Measurements from ENCODE around the gene UBXN11. TPM values are rescaled to one million over a fixed set of nuclear protein-coding genes. Genes with fewer than 3 reads are reported as not detected.
A peak's percentile ranks its signal among the peaks of the same experiment; 100 is the strongest.
"Not testable (repeated sequence)": the region's sequence is repeated elsewhere in the genome, so short reads cannot be mapped to it uniquely, and the experiment has no call there.

Gene UBXN11
- total RNA-seq, 1 donor from 2014 or later: 7.8 TPM

DNA sequence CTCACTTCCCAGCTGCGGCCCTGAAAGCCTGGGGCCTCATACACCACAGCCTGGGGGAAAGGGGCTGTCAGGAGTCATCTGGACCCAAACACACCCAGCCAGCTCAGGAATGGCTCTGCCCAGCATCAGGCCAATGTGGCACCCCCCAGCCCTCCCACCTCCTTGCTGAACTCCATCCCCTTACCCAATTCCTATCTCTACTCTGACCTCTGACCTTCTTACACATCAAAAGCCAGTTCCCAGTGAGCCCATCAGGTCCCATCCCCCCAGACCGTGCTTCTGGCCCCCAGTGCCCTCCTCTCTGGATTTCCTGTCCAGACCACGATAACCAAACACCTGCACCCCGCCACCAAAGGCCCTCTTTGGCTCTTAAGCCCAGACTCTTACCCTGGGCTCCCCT is 31.2 kb upstream of the UBXN11 start:
- DNase-seq (ENCODE audit: low spot score) (no peak), ATAC-seq (no peak)

DNA sequence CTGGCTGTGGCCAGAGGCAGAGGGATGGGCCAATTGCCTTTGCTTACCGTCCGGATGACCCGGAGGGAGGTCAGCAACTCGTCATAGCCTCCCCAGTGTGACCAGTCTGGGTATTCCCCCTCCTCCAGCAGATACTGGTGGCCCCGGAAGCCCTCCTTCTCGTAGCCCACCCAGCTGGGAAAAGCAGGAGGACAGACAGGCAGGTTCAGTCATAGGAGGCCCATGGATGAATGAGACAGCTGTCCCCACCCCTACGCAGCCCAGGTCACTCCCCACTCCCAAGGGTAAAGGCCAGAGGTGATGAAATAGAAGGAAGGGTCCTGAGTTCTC is 30.7 kb upstream of the UBXN11 start:
- no peak for ATAC-seq
- DNase-seq (ENCODE audit: low spot score): no peak

DNA sequence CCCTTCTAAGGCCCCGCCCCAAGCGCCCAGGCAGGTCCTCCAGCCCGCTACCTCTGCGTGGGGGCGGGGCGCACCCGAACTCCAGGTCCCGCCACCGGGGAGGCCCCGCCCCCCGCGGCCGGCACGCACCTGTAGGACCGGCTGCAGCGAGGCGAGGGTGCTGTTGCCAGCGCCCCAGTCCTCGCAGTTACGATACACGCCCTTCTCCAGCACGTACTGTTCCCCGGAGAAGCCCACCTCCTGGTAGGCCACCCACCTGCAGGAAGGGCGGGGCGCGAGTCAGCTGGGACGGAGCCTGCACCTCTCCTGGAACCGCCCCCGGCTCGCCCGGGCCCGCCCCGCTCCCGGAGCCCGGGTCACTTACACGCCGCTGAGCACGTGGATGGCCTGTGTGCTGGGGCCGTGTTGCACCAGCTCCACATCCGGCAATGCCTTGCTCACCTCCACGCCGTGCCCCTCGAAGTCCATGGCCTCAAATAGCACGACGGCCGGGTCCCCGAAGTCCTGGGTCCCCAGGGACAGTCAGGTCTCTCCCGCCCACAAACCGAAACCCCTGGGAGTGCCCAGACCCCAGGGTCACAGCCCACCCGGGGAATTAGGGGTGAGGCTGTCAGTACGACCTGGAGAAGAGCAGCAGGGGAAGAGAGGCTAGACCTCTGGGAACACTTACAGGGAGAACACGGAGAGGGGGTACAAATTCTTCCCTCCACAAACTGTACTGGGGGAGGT is 30.2 kb upstream of the UBXN11 start:
- ATAC-seq: peak; percentile 98
- DNase-seq (ENCODE audit: low spot score): peak; percentile 89

DNA sequence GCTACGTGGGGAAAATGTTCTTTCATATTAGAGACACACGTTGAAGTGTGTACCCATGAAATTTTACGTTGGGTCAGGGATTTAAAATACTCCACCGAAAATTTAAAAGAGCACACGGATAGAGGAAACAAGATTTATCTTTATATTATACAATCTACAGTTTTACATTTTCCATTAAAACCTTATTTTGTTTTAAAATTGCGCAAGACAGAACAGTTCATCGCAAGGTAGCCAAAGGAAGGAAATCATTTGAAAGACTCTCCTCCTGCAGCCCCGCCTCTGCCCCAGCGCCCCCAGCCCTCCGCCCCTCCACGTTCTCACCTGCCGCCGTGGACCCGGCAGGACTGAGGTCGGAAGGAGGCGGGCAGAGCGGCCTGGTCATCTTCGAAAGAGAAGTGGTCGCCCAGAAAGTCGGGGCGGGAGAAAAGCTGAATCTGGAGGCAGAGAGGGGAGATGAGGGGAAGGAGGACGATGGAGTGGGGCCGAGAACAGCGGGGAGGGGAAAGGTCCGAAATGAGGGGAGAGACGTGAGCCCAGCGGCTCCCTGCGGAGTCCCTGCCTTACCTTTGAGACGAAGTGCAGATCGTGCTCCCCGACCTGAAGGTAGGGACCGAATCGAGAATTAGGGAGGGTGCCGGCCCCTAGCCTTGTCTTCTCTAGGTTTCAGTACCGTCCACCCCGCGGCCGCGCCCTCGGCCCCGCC is 29.5 kb upstream of the UBXN11 start:
- no peak for DNase-seq (ENCODE audit: low spot score)
- ATAC-seq: peak; percentile 9

DNA sequence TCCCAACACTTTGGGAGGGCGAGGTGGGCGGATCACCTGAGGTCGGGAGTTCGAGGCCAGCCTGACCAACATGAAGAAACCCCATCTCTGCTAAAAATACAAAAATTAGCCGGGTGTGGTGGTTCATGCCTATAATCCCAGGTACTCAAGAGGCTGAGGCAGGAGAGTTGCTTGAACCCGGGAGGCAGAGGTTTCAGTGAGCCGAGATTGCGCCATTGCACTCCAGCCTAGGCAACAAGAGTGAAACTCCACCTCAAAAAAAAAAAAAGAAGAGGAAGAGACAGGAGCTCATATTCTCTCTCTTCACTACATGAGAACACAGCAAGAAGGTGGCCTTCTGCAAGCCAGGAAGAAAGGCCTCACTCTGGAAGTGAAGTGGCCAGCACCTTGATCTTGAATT is 26.9 kb upstream of the UBXN11 start:
- not testable (repeated sequence) for DNase-seq (ENCODE audit: low spot score); ATAC-seq

DNA sequence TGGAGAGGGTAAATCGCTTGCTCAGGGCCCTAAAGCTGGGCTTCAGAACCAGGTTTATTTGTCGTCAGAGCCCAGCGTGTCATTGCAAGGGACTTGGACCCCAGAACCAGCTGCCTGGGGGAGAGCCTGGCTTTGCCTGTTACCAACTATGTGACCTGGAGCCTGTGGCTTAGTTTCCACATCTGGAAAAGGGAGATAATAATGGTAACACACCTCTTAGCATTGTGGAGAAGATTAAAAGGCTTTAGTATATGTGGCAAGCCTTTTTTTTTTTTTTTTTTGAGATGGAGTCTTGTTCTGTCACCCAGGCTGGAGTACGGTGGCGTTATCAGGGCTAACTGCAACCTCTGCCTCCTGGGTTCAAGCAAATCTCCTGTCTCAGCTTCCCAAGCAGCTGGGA is 23.8 kb upstream of the UBXN11 start:
- no peak for ATAC-seq
- DNase-seq (ENCODE audit: low spot score): no peak

DNA sequence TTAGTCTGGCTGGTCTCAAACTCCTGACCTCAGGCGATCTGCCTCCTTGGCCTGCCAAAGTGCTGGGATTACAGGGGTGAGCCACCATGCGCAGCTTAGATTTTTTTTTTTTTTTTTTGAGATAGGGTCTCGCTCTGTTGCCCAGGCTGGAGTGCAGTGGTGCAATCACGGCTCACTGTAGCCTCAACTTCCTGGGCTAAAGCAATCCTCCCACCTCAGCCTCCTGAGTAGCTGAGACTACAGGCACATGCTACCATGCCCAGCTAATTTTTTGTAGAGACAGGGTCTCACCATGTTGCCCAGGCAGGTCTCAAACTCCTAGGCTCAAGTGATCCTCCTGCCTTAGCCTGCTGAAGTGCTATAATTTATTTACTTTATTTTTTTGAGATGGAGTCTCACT is 22.9 kb upstream of the UBXN11 start:
- DNase-seq (ENCODE audit: low spot score); ATAC-seq: not testable (repeated sequence)

DNA sequence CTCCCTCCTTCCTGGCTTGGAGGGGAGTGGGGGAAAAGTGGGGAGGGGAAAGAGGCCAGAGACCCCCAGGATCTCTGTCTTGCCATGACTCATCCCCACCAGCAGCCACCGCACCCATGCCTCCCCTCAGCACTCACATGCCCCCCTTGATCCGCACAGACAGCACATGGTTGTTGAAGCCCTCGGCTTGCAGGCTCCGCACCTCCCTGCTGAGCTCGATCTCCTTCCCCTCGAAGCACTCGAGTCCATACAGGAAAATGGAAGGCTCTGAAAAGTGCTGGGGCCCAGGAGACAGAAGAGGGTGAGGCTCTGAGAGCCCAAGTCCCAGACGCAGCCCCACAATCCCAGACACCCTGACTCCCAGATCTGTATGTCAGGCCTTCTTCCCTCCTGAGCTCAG is 22.2 kb upstream of the UBXN11 start:
- DNase-seq (ENCODE audit: low spot score): no peak

DNA sequence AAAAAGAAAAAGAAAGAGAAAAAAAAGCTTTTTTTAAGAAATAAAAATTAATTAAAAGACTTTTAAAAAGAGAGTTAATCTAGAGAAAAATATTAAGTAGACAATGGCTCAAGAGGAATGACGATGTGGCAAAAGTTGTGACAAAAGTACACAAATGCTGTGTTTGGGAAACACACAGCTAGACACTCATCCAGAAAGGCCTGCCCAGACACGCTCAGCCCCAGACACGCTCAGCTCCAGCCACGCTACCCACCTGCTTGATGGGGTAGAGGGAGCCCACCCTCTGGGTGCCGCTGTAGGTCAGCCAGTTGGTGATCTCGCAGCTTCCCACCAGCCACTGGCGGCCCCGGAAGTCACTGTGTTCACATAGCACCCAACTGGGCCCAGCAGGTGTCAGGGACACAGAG is 21.5 kb upstream of the UBXN11 start:
- DNase-seq (ENCODE audit: low spot score) (no peak), ATAC-seq (no peak)

More for the DNA sequence above, 22.2 kb upstream of the UBXN11 start:
- no peak for ATAC-seq

DNA sequence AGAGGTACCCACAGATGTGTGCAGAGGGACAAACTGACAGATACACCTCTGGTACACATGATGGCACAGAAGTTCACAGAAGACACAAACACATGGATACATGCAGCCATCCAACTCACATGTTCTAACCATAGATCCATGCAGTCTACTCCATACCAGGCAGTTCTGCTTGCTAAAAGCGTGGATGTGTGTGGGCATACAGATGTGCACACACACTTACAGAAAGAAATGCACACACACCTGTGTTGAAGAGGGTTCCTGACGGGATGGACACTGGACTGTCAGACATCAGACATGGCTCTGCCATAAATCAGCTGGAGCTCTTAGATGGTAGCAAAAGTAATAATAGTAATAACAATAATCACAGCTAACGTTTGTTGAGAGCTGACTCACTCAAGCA is 18.1 kb upstream of the UBXN11 start:
- no peak for DNase-seq (ENCODE audit: low spot score)
- no peak for ATAC-seq

DNA sequence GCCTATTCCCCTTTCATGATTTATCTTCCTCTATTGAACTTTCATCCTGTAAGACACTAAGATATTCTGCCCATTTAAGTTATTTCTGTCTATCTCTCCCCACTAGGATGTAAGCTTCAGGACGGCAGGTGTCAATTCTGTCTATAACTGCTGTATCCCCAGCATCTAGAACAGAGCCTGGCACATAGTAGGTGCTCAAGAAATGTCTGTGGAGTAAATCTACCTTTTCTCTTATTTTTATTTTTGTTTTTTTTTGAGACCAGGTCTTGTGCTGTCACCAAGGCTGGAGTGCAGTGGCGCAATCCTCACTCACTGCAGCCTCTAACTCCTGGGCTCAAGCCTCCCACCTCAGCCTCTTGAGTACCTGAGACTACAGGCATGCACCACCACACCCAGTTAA is 16.9 kb upstream of the UBXN11 start:
- ATAC-seq (no peak), DNase-seq (ENCODE audit: low spot score) (no peak)

DNA sequence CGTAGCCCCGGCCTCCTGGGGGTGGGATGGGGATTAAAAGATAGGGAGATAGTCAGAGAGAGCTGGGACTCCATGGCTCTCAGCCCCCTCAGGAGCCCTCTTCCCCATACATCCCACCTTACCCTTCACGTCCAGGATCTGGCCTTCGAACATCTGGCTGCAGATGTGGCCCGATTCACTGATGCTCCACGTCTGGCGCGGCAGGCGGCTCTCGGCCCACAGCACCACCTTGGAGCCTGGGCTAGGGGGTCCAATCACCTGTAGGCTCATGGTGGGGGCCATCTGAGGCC is 15.6 kb upstream of the UBXN11 start:
- no peak for ATAC-seq
- DNase-seq (ENCODE audit: low spot score): no peak

DNA sequence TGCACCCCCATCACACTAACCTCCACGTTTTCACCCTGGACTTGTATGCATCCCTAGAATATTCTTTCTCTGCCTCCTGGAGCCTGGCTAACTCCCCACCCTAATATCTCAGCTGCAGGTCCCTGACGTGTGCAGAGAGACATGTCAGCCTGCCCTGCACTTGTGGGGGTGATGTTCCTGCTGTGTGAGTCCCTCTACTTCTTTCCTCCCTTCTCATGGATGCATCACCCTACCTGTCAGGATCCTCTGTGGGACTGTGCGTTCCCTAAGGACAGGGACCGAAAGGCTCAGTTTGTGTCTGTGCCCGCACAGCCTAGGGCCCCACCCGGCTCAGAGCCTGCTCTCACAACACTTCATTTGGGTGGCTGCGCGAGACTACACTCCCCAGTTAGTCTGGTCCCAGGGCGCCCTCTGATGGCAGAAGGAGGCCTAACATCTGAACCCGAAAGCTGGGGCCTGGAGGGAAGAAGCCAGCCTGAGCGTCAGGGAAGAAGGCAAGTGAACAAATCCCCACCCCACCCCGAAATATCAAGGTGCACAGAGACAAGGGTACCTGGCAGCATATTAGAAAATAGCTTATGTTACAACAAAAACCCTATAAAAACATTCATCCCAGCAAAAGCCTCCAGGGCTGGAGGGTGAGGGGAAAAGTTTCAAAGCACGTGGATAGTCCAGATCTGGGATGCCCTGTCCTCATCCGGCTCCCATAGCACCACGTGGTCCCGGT is 15.0 kb upstream of the UBXN11 start:
- ATAC-seq: peak; percentile 98
- DNase-seq (ENCODE audit: low spot score): peak; percentile 87

DNA sequence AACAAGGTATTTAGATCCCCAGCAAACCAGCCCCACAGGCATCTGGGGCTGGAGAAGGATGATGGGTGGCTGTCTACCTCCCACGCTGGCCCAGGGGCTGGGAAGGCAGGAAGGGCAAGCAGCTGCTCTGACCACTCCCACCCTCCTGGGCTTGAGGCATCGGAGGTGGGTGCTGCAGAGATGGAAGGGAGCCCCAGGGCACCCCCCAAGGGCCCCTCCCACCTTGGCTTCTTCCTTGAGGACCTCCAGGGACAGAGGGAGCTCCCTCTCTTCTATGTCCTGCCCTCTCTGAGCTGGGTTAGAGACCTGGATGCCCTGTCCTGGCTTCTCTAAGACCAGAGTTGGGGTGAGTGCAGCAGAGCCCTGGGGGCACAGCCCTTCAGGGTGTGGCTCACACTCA is 14.5 kb upstream of the UBXN11 start:
- ATAC-seq (no peak), DNase-seq (ENCODE audit: low spot score) (no peak)

DNA sequence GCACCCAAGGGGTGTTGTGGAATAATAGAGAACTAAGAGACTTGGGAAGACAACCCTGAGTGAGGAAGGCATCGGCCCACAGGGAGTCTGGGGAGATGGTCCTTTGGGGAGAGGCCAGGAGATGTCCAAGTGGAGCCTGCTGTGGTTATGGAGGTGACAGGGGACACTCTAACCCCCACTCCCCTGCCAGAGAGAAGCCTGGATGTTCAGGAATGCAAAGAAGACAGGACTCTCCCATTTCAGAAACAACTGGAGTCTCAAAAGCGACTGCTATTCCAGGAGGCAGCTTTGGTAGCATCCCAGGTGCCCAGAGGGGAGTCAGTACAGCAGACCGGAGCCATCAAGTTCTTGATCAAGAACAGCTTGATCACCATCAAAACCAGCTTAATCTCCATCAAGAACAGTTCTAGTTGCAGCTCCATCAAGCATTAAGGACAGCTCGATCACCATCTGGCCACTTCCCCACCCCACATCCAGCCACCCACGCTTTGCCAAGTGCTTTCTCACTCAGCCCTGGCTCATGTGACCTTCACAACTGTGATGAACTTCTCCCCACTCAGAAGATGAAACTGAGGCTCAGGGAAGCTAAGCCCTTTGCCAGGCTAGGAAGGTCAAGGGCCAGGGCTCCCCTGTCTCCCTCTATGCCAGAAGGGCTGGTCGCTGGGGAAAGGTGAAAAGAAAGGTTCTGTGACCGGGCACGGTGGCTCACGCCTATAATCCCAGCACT is 12.1 kb upstream of the UBXN11 start:
- DNase-seq (ENCODE audit: low spot score): no peak
- peak; percentile 9 for ATAC-seq

DNA sequence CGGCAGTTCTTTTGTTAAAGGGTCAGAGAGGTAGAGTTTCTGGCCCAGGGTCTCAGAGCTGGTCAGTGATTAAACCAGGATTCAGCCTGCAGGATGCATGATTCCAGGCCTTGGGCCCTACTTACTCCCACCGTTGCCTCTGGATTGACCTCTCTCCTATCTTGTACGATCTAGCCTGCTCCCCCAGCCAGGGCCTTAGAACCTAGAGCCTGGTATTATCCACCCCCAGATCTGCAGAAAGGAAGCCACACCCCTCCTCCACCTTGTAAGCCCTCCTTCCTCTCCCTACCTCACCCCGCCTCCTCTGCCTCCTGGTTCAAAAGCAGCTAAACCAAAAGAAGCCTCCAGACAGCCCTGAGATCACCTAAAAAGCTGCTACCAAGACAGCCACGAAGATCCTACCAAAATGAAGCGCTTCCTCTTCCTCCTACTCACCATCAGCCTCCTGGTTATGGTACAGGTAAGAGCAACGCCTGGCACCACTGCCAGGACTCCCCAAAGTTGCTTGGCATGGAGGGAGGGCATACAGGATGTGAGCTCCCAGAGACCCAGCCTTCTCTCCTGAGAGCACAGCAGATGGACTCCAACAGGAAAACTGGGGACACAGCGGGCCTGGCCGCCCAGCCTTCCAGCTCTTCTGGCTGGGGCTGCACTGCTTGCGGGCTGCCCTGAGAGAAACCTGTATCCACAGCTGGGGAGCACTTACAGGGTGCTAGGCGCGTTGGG is 11.3 kb upstream of the UBXN11 start, which contains the start of gene CD52:
Gene CD52, plus strand, starts transcription at position 347 of the 726 bp plus-strand sequence. Its CDS starts 60 bp downstream, at position 407.
- DNase-seq (ENCODE audit: low spot score) (no peak), ATAC-seq (no peak)

DNA sequence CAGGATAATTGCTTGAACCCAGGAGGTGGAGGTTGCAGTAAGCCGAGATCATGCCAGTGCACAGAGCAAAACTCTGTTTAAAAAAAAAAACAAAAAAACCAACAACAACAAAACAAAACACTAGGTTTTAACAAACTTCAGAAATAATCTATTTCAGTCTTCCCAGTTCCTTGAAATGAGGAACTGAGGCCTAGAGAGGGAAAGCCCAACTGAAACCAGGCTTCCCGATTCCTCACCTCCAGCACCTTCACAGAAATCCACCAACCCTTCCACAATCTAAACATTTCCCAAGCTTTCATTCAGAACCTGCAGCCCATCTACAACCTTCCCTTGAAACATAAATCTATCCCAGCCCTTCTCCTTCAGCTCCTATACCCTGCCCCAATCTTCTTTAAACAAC is 10.7 kb upstream of the UBXN11 start:
- DNase-seq (ENCODE audit: low spot score) (no peak), ATAC-seq (no peak)

DNA sequence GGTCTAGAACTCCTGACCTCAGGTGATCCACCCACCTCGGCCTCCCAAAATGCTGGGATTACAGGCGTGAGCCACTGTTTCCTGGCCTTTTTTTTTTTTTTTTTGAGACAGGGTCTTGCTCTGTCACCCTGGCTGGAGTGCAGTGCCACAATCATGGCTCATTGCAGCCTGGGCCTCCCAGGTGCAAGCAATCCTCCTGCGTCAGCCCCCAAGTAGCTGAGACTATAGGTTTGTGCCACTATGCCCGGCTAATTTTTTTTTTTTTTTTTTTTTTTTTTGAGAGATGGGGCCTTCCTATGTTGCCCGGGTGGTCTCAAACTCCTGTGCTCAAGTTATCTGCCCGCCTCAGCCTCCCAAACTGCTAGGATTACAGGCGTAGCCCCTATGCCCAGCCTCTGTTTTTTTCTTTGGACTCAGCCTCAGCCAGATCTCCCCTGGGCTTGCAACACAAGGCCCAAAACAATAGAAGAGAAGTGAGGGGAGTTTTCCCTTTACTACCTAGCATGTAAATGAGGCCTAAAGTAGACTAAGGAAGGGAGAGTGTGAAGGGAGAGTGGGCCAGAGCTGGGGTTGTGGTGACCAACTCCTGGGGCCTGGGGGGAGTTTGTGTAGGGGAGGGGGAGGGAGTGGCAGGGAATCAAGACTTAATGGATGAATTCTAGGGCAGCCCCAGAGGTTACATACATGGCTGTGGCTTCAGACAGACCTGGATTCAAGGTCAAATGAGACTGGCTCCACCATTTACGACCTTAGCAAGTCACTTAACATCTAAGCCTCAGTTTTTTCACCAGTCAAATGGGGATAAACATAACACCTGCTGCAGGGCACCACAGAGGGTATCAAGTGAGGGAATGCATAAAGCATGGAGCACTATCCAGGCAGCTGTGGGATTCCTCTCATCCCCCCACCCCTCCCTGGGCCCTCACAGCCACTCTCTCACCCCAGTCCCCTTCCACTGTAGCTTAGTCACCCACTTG is 9.7 kb upstream of the UBXN11 start:
- no peak for ATAC-seq
- no peak for DNase-seq (ENCODE audit: low spot score)

DNA sequence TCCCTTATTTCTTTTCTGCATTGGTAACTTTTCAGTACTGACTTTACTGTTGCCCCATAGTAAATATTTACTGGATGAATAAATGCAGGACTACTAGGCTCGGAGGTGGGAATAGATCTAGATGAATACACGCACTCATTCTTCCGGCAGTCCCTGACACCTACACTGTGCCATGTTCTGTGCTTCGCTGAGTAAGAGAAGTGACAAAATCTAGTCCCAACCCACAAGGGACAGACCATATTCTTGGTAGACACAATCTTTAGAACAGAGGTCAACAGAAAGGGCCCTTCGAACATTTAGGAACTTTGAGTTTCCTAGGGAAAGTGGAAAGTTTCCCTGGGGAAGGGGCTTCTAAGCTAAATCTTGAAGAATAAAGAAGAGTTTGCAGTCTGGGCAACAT is 8.1 kb upstream of the UBXN11 start:
- ATAC-seq: no peak
- DNase-seq (ENCODE audit: low spot score): no peak

Measured in left lobe of liver (tissue), 2 donors.